SK-N-MC (cell line): Measurements from ENCODE around the gene ESYT3.

Experiments
- EZH2 ChIP-seq: fragments of 200-600 bp; sonication (generic); IDR thresholded peaks from one replicate; pipeline ENCODE4 v1.6.1; 2017; ENCODE audit warnings: antibody characterized with exemption
- POLR2AphosphoS5 ChIP-seq: IDR thresholded peaks from 2 replicates; pipeline ENCODE4 v1.6.1; 2012; ENCODE audit warnings: mild to moderate bottlenecking, low read depth, low read length, borderline replicate concordance

DNA sequence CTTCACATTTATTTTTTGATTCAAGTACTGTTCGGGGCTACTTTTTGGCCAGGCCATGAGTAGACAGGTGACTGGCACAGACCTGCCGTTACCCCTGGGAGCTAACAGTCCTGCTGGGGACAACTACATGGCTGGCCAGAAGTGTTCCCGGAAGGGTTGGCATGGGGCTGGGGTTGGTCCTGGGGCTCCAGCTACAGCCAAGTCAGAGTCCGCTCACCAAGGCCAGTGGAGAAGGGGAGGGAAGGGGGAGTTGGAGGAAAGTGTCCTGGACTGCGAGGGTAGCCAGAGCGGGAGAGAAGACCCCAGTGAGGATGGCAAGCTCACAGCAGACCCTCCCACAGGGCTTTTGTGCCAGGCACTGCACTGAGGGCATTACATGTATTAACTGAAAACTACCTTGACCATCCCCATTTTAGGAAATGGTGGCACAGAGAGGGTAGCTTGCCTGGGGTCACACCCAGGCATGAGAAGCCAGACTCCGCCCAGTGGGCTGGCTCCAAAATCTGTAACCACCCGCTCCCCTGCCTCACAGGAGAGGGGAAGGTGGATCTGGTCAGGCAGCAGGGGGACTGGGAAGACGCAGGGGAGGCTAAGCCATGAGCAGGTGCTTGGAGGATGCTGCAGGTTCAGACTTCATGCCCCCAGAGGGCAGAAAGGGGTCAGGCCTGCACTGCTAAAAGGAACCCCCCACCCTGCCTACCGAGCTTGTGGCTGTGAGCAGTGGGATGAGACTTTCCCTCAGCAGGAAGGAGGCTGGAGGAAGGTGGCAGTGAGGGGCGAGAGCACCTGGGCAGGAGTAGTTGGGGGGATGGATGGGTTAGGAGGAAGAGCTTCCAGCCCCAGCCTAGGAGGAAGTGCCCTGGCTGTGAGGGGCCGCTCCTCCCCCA lies 38.3 kb upstream of the ESYT3 start:
- TF ChIP-seq POLR2AphosphoS5: no peak
- TF ChIP-seq EZH2: no peak
